ENCODE results near the gene PSMC3. TPM values are rescaled to one million over a fixed set of nuclear protein-coding genes. Genes with fewer than 3 reads are reported as not detected.

Gene PSMC3
- total RNA-seq, 1 experiment from 2014 or later: 179 TPM

DNA sequence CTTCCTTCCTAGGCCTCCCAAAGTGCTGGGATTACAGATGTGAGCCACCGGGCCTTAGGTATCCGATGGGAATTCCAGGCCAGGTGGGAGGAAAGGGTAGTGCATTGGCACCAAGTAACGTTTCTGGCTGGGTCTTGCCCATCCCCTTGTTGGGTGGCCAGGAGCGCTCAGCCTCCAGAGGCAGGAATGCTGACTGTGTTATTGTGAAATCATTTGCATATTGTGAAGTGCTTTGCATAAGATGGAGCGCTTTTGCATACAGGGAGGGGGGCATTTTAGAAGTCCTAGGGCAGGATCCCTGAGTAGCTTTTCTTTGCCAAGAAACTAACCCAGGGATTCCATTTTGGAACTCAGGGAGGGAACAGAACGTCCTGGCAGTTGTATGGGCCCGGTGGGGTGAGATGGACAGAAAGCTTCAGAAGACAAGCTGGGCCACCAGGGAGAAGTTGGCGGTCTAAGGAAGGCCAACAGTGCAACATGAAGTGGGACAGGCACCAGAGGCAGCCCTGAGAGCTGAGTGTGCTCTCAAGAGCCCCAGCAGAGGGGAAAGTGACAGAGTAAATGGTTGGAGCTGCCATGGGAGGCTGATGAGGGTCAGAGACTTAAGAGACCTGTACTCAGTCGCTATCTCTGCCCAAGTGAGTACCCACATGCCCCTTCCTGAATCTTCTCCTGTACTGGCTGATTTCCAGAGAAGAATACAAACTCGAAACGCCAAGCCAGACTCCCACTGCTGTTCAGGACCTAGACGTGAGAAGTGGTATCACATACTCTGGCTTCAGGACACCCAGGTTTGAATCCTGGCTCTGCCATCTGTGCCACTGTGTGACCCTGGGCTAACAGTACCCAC lies 19.1 kb downstream of the PSMC3 start:
- WGBS (ENCODE audit: extremely low coverage, insufficient read length, low lambda C conversion rate): no CpG with 5 or more reads among the region's 12 CpGs
- no peaks in the 10 kb centered on the region for H3K79me2 ChIP-seq (ENCODE audit: insufficient read depth, low read length)
- peak overlapping the region; percentile 85 to 94 for H3K4me3 Mint-ChIP-seq
- H2AFZ ChIP-seq (ENCODE audit: low read length): no peak overlapping the region
- peak overlapping the region; percentile 63 for H3K4me2 ChIP-seq (ENCODE audit: insufficient read depth, insufficient read length, low read length)
- no peaks in the 10 kb centered on the region for H4K20me1 ChIP-seq (ENCODE audit: control insufficient read depth, insufficient read depth, insufficient read length)
- no peak overlapping the region for H3K14ac ChIP-seq (ENCODE audit: insufficient read depth, low read length)
- no peak overlapping the region for H2BK5ac ChIP-seq (ENCODE audit: insufficient read length, low read length)
- no peak overlapping the region for H3K56ac ChIP-seq (ENCODE audit: insufficient read length, low read depth, low read length)
- H3K18ac ChIP-seq (ENCODE audit: insufficient read length, low read depth, low read length): no peak overlapping the region
- H4K5ac ChIP-seq (ENCODE audit: insufficient read length, low read depth, low read length): no peak overlapping the region
- H3K27ac Mint-ChIP-seq: peak overlapping the region; percentile 96 to 97 (median 97)
- H3K36me3 Mint-ChIP-seq (ENCODE audit: insufficient read depth in 1 of 3, low read depth in 3 of 3): peaks cover 0 to 2% (median 0%) of the 10 kb centered on the region in 3 experiments; a peak in 2 of 7 replicates
- peak overlapping the region; percentile 47 for H3K9ac ChIP-seq (ENCODE audit: extremely low read depth, insufficient read length, low read length)
- peak; percentile 61 for DNase-seq
- H2AK5ac ChIP-seq (ENCODE audit: insufficient read length, low read length): no peak overlapping the region
- no peaks in the 10 kb centered on the region for H3K27me3 Mint-ChIP-seq (ENCODE audit: low read depth)
- 0 out of 2 replicates have a peak, but pooled peaks cover 2% of the 10 kb centered on the region for H3K4me1 ChIP-seq (ENCODE audit: insufficient read depth, low read length)
- H3K23me2 ChIP-seq (ENCODE audit: insufficient read length, low read depth, low read length, poor library complexity, severe bottlenecking): peaks cover 15% of the 10 kb centered on the region
- no peak overlapping the region for H2BK12ac ChIP-seq (ENCODE audit: insufficient read length, low read depth, low read length)
- no peak overlapping the region for H2BK15ac ChIP-seq (ENCODE audit: low read depth, low read length)
- H3K27me3 ChIP-seq (ENCODE audit: insufficient read depth, low read length): no peaks in the 10 kb centered on the region
- no peaks in the 10 kb centered on the region for H3K9me3 ChIP-seq (ENCODE audit: control insufficient read depth, low read depth, low read length)
- H2BK20ac ChIP-seq (ENCODE audit: low read depth, low read length, poor library complexity, severe bottlenecking): no peak overlapping the region
- no peak overlapping the region for H2BK120ac ChIP-seq (ENCODE audit: low read depth, low read length, poor library complexity, severe bottlenecking)
- H3K79me1 ChIP-seq (ENCODE audit: insufficient read depth, low read depth, low read length, poor library complexity, severe bottlenecking): no peaks in the 10 kb centered on the region
- no peak overlapping the region for H4K8ac ChIP-seq (replicated peaks; ENCODE audit: insufficient read length, low read depth, low read length)
- H3K4ac ChIP-seq (ENCODE audit: low read depth, low read length): no peak overlapping the region
- H3K27ac ChIP-seq (ENCODE audit: insufficient read length, low read depth, low read length): peak overlapping the region; percentile 1
- peaks cover 15 to 34% of the 10 kb centered on the region in 2 experiments for H3K4me1 Mint-ChIP-seq
- H3K9me3 Mint-ChIP-seq: no peaks in the 10 kb centered on the region; a peak in 1 of 5 replicates
- H3K23ac ChIP-seq (ENCODE audit: insufficient read length, low read depth, low read length): no peak overlapping the region
- TF ChIP-seq, protein P1, sequence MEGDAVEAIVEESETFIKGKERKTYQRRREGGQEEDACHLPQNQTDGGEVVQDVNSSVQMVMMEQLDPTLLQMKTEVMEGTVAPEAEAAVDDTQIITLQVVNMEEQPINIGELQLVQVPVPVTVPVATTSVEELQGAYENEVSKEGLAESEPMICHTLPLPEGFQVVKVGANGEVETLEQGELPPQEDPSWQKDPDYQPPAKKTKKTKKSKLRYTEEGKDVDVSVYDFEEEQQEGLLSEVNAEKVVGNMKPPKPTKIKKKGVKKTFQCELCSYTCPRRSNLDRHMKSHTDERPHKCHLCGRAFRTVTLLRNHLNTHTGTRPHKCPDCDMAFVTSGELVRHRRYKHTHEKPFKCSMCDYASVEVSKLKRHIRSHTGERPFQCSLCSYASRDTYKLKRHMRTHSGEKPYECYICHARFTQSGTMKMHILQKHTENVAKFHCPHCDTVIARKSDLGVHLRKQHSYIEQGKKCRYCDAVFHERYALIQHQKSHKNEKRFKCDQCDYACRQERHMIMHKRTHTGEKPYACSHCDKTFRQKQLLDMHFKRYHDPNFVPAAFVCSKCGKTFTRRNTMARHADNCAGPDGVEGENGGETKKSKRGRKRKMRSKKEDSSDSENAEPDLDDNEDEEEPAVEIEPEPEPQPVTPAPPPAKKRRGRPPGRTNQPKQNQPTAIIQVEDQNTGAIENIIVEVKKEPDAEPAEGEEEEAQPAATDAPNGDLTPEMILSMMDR (conservative IDR thresholded peaks at IDR 0.05): peak; percentile 43; the same call in 2 of the 3 replicates
- H3T11ph ChIP-seq (ENCODE audit: low read length): no peak overlapping the region
- H4K91ac ChIP-seq (ENCODE audit: insufficient read length, low read depth, low read length): no peak overlapping the region
